Activated CD4-positive, alpha-beta T cell treated with anti-CD3 and anti-CD28 coated beads, Interleukin-2, amount 50 U/mL, for 16 hours (primary cell): Measurements from ENCODE around the gene SLC43A2.
"Not testable (repeated sequence)": the region's sequence is repeated elsewhere in the genome, so short reads cannot be mapped to it uniquely, and the experiment has no call there.

Experiments
- DNase-seq: peaks from one replicate; pipeline ENCODE4 v3.0.0-alpha.2; 2020

The SLC43A2 gene

GRCh38 chr17:1532836-1533602 lies 95.6 kb downstream of the SLC43A2 start:
- DNase-seq: peak; percentile 22

GRCh38 chr17:1529863-1530262 lies 98.8 kb downstream of the SLC43A2 start:
- no peak for DNase-seq

GRCh38 chr17:1526876-1527275 lies 101.8 kb downstream of the SLC43A2 start:
- not testable (repeated sequence) for DNase-seq

- no peak for DNase-seq
Measured at GRCh38 chr17:1522626-1523025, 106.0 kb downstream of the SLC43A2 start.

- no peak for DNase-seq
Measured at GRCh38 chr17:1521086-1521640, 107.5 kb downstream of the SLC43A2 start.

GRCh38 chr17:1519678-1520077 lies 109.0 kb downstream of the SLC43A2 start:
- DNase-seq: no peak
